GM21515 (cell line): ENCODE results near the gene SETBP1.

Experiments used
- ATAC-seq: cut with Tn5 transposase; IDR thresholded peaks from one replicate; pipeline ENCODE4 v1.9.1; 2021; ENCODE audit not compliant: unreplicated experiment

The SETBP1 gene

DNA sequence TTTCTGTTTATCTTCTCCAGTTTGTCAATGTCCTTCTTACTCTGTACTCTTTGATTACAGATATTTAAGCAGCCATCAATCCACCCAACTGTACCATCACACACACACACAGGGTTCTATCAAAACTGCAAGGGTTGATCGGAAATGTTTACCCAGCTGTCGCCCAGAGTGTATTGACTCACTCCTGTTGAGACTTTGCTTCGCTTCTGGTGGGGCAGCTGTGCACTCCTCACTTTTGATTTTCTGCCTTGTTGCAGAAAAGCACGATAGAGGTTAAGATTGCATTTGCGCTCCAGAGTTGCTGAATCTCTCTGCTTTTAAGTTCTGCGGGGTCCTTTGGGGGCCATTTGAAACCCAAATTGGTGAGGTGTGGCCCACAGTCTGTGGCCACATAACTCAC is 216.2 kb downstream of the SETBP1 start:
- ATAC-seq = no peak

DNA sequence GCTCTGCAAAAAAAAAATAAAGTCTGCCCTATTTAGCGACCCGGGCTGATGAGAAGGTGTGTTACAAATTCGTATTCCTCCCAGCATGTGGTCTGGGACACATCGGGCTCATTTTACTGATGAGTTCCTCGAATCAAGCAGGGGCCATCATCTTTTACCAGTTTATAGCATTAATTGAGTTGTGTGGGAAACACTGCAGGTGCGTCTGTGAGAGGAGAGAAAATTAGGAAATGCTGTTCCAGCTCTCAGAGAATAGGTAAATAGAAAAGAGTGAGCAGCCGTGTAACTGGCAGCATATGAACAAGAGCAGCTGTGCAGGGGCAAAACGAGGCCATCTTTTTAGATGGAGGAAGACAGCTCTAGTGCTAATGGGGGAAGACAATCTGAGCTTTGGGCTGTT is 216.7 kb downstream of the SETBP1 start:
- ATAC-seq = no peak

DNA sequence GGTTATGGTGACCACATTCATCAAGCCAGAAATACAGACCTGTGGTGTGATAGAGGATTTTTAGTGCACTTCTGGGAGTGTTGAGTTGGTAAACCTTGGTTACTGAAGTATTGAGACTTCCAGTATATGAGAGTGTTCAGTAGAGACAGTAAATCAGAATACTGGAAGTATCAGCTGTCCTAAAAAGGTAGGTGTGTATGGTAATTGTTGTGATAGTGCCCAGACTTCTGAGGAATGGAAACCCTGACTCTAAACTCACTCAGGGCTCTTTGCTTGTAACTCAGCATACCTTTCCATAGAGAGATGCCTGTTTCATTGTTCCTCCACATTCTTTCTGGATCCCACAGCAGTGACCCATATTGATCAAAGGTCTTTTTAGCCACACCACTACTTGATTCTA is 217.1 kb downstream of the SETBP1 start:
- ATAC-seq = no peak

DNA sequence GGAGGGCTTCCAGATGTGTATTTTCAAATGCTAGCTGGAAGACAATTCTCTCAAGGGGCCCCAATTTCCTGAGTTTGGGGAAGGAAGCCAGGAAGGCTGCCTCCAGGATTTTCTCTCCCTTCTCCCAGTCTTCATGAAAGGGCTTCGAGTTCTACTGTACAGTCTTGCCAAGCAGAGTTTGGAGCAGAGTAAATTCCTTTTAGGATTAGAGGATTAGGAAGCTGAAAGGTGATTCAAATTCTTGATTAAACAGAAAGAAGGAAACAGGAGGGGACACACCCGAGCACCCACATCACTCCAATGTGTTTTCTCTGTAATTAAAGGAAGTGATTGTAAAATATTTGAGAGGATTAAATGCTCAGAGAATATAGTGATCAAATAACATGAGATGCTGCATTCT is 217.8 kb downstream of the SETBP1 start:
- ATAC-seq = no peak

DNA sequence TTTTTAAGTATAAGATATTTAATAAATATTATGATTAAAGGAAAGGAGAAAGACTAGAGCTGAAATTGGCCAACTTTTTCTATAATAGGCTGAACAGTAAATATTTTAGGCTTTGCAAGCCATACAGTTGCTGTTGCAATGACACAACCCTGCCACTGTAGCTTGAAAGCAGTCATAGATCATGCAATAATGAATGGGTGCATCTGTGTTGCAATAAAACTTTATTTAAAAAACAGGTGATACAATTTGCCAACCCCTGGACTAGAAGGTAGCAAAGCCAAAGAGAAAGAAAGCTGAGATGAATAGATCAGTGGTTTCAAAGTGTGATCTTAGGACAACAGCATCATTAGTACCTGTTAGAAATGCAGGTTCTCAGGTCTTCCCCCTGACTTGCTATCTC is 219.1 kb downstream of the SETBP1 start:
- no peak for ATAC-seq

DNA sequence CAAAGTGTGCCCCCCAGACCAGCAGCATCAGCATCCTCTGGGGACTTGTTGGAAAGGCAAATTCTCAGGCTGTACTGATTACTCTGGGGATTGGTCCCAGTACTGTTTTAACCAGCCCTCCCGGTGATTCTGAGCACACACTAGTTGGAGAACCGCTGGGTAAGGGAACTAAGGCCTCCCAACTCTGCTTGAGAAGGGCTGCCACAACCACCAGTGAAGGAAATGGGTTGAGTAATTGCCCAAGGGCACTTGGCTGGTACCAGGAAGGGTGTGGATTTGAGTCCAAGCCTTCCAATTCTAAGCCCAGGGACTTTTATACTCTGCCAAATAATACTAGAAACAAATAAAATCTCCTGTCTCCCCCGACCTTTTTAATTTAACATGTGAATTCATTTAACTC is 219.9 kb downstream of the SETBP1 start:
- no peak for ATAC-seq

DNA sequence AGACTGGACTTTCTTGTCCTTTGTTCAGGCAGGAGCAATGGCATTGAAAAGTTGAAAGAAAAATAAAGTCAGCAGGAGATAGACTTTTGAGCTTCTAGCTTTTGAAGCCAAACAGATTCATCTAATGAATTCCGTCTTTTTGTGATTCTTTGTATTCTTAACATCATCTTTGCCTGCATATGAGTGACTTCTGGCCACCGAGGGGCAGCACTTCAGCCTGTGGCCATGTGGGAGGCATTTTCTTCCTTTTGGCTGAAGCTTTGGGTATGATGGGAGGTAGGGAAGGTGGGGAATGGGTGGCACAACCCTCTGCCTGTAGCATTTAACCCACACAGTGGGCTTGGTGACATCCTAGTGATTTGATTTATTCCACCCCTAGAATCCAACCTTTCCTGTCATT is 220.6 kb downstream of the SETBP1 start:
- ATAC-seq = no peak

DNA sequence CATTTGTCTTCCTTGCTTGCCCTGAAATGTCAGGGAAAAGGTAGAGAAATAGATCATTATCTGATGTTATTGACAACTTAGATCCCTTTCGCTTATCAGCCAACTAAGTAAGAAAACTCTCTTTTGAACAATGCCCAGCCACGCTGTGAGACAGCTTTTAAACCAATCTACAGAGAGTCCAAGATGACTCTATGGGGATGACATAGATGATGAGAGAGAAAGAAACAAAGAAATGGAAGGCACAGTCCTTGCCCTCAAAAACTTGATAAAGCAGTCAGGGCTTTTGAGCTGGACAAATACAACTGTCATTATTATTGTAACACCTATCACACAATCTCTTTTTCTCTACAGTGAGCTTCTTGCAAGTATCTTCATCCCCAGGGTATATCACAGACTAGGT is 222.6 kb downstream of the SETBP1 start:
- no peak for ATAC-seq

DNA sequence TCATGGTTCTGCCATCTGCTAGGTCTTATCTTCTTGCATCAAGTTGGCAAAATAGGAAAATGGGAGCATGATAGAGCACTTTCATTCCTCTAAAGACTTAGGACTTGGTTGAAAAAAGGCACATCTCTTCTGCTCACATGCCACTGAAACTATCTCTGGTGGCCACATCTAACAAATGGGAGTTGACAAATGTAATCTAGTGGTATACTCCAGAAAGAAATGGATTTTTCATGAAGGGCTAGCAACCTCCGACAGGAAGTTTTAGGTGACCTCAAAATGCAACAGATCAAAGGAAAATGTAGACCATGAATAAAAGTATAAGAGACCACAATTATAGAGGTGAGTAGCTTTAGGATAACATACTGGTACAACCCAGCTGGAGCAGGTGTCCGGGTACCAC is 224.1 kb downstream of the SETBP1 start:
- no peak for ATAC-seq

DNA sequence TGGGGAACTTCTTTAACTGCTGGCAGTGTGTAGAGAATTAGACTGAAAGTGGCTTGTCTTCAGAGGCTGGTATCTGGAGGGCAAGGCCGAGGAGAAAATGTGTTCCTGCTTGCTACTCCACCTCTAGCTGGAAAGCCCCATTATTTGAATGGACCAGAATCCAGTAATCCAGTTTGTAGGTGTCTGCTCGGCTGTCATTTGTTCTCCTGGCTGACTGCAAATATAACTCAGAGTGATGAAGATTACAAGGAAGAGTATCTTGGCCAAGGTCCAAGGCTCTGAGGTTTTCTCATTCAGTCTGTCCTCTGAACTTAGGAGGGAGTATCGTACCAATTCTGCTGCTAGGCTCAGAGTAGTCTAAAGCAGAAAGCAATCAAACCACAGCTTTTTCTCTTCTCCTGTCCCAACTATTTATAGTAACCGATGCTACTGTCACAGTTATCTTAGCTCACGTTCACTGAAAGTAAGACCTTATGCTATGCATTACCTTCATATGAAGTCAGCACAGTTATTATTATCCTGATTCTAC is 228.6 kb downstream of the SETBP1 start:
- peak; percentile 84 for ATAC-seq

DNA sequence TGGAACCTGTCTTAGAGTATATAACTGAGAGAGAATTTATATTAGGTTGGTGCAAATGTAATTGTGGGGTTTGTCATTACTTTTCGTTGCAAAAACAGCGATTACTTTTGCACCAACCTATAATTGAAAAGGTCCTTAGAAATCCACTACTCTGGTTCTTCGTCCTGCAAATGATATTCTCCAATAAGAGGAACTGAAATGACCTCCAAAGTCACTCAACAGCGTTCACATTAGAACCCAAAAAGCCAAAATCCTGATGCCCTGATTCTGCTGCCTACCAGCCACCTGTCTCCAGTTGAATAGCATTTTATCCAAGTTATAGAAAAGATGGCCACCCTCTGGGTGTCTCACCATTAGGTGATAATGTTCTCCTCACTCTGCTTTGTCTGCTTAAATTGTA is 230.6 kb downstream of the SETBP1 start:
- no peak for ATAC-seq

DNA sequence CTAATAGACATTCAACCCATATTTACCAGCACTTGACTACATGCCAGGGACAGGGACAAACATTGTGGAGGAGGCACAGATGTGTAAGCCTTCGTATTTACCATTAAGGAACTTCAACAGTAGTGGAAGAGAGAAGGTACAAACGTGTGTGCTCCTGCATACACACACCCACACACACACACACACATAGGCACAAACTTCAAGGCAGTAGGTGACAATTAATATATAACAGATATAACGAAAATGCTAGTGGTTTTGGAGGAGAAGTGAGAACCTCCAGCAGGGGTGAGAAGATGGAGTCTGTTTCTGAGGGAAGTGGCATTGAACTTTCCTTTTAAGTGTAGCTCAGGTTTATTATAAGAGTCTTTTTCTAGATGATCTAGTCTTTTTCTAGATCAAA is 231.1 kb downstream of the SETBP1 start:
- ATAC-seq = no peak

DNA sequence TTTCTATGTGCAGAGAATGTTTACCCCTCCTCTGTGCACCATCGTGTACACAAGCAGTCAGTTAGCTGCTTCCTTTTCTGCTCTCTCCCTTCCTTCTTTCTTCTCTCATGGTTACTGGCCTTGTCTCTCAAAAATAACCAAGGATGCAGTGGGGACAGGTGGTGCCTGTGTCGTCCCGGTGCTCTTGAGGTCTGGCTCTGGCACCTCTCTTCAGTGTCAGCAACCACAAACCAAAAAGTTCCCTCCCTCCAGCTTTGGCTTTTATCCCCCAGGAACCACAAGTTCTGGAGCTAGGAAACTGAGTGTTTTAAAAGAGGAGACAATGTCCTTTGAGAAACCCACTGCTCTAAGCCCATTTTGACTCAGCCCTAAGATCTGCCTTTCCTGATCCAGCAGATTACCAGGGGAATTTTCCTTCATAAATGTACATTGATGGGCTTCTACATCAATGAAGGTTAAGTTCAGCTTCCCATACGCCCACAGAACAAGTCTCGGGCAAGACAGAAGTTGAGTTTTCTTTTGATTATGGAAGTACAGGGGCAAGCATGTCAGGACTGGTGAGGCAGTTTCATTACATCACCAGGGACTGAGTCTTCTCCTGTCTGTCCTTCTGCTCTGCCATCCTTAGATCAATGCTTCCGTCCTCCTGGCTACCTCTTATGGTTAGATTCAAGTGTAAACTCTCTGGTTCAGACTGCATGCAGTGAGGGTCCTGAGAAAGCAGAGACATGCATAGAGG is 232.2 kb downstream of the SETBP1 start:
- no peak for ATAC-seq

DNA sequence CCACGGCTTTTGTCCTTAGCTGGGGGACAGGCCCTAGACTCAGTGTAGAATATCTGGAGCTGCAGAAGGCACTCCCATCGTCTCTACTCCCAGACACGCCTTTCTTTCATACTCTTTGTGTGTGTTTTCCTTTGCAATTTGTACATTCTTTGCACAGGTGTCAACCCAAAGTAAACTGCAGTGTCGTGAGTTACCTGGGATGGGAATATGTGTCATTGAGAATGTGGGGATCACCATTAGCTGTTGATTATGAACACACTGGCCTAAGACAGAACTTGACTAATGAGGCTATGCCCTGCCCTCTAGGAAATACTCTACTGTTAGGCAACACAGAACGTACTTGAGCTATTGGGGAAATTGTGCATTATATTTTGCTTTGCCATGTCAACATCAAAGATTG is 233.3 kb downstream of the SETBP1 start:
- no peak for ATAC-seq

DNA sequence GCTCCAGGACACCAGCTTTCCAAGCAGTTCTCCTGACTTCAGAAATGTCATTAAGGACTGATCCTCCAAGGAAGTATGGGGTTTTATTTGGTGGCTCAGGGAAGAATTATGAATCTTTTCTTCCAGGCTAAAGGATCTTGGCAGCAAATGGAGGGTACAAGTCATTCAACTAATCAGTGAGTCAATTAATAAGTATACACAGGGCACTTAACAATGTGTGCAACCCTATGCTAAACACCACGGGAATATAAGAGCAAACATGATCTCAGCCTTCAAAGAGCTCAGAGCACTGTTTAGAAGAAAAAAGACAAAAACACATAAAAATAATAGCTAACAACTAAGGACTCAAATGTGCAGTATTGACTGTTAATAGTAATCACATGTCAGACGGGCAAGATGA is 234.5 kb downstream of the SETBP1 start:
- ATAC-seq = no peak

DNA sequence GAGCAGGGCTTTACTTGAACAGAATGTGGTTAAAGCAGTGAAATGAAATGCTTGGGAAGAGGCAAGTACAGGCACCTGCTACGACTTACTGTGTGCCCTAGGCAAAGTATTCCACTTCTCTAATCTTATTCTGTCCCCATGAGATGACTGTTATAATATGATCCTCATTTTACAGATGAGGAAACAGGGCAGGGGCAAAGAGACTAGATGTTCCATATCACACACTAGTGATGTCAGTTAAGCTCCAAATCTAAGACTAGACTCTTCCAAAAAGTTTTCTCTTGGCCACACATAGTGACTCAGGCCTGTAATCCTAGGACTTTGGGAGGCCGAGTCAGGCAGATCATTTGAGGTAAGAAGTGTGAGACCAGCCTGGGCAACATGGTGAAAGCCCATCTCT is 235.0 kb downstream of the SETBP1 start:
- ATAC-seq = no peak

DNA sequence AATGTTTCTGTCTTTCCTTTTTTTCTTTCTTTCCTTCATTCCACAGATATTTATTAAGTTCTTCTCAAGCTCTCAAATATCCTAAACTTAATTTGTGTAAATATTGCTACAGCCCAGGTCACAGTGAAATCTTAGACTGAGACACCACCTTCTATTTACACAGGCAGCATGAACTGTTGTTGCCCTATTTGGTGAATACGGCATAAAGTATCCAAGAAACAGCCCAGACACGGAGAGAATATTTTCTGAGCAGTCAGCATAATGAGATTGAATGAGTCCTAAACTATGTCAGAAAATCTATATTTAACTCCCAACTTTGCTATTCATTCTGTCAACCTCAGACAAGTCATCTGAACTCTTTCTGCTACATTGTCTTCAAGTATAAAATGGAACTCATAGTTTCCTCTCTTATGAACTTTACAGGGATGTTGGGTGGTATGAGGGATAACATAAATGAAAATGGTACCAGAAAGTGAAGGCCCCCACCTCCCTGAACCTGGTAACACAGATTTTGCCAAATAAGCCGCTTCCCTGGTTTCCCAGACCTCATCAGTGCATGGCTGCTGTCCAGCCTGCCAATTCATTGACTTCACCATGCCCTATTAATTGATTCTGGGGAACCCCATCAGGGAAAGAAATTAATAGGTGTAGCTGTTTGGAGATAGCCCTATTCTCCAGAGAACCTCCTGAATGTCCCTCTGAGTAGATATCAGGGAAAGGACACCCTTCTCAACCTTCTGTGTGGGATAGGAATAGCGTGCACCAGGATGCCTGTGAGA is 235.9 kb downstream of the SETBP1 start:
- ATAC-seq = no peak

DNA sequence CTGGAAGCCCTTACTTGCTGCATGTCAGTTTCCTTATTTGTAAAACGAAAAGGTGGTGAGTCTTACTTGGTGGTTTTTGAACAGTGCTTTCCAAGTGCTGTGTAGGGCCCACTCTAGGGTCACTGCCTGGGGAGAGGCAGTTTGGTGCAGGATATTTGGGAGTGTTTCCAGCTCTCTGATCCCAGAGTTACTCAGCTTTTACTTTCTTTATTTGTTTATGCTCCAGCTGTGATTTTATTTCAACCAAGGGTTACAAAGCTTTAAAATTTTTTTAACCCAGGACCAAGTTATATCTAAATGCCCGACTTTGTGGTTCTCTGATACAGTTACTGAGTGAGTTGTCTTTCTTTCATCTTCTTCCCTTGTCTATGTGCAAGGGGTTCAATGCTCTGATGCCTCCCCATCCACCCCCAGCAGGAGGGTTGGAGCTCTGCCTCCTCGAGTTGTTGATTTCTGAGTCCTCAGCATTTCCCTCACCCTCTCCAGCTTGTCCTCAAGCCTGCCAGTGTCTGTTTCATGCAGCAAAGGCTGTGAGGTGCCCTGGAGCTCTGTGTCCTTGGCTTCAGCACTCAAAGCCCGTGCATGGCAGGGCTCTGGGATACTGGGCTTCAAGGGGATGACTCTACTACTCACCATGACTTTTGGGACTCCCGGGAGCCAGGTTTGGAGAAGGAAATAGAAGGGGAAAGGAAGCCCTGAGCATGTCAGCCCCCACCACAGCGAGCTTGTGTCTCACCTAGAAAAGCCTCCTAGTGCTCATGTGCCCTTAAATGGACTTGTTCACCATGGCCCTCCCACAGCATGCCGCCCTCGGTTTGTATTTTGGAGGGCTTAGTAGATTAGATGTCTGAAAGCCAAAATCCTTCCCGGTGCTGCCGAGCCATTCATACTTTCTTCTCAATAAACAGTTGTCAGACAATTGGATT is 236.8 kb downstream of the SETBP1 start:
- no peak for ATAC-seq

DNA sequence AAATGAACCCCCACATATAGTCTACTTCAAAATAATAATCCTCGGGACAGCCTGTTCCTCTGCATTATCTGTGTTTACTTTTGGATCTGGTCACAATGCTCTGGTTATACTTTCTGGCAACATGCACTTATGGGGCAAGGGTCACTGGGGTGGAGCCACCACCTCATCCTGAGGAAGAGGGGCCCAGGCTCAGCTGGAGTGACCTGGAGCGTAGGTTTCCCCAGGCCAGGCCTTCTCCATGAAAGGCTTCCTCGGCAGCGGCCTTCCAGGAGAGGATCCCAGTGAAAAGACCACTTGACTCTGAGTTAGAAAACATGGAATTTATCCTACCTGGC is 237.4 kb downstream of the SETBP1 start:
- ATAC-seq = no peak

DNA sequence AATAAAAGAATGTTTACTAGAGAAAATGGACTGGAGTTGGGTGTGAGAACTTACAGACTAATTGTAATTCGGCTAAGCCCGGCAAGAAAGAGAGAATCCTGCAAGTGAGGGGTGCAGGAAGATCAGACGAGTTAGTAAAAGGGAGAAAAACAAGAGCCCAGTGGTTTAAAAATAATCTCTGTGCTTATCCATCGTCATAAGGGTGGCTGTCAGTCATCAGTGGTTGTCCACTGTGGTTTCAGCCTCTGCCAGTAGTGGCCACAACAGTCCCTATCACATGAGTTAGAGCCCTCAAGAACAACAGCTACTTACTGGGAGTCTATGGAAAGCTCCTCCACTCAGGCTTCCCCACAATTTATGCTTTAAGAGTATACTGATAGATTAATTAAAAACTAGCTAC is 239.8 kb downstream of the SETBP1 start:
- no peak for ATAC-seq

DNA sequence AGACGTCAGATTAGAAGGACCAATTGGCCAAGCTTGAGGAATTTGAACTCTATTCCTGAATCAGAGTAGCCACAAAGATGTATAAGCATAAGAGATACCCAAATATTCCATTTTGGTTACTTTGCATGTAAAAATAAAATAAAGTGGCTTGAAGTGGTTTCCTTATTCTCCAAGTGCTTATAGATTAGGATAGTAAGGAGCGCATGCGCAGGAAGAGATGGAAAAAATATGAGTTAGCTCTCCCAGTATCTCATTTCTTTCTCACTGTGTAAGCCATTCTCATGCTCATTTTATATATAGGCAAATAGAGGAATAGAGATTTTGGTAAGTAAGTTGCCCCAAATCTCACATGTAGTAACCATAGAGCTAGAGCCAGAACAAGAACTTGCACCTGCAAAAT is 241.3 kb downstream of the SETBP1 start:
- ATAC-seq = no peak

DNA sequence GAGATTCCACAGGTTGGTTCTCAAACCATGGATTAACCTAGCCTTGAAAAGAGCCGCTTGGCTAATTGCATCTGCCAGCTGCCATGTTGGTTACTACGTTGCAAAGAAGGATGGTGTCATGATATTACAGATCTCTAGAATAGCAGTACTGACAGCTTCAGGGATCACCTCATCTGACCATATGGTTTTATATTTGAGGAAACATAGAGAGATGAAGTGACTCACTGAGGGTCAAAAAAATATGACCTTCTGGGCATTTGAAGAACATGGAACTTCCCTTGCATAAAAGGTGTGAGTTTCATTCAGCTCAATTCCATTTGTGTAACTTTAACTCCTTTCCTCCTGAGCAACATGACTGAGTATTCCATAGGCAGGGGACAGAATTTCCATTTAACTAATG is 242.3 kb downstream of the SETBP1 start:
- no peak for ATAC-seq
